ENCODE data around the gene PLLP.

Gene PLLP

GRCh38 chr16:57315416-57315815, 30.9 kb upstream of the PLLP start:
- no peak for DNase-seq
- H3K36me3 ChIP-seq (replicated peaks; ENCODE audit: insufficient read depth, low read length) = no peaks in the 10 kb centered on the region
- H3F3A ChIP-seq (ENCODE audit: insufficient read depth, low read length) = no peaks in the 10 kb centered on the region
- no peaks in the 10 kb centered on the region for H4K20me1 ChIP-seq (ENCODE audit: insufficient read depth, low read length)
- no peak overlapping the region for H2AFZ ChIP-seq (ENCODE audit: low read length)
- TF ChIP-seq, protein P1, sequence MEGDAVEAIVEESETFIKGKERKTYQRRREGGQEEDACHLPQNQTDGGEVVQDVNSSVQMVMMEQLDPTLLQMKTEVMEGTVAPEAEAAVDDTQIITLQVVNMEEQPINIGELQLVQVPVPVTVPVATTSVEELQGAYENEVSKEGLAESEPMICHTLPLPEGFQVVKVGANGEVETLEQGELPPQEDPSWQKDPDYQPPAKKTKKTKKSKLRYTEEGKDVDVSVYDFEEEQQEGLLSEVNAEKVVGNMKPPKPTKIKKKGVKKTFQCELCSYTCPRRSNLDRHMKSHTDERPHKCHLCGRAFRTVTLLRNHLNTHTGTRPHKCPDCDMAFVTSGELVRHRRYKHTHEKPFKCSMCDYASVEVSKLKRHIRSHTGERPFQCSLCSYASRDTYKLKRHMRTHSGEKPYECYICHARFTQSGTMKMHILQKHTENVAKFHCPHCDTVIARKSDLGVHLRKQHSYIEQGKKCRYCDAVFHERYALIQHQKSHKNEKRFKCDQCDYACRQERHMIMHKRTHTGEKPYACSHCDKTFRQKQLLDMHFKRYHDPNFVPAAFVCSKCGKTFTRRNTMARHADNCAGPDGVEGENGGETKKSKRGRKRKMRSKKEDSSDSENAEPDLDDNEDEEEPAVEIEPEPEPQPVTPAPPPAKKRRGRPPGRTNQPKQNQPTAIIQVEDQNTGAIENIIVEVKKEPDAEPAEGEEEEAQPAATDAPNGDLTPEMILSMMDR (IDR thresholded peaks at IDR 0.05; ENCODE audit: low read length) = no peak
- TF ChIP-seq EZH2 (optimal IDR thresholded peaks at IDR 0.05; ENCODE audit: low read depth, low read length) (no peak), EZH2phosphoT487 (IDR thresholded peaks at IDR 0.05; ENCODE audit: low read length) (no peak)
- no peaks in the 10 kb centered on the region for H3K9me3 ChIP-seq (replicated peaks; ENCODE audit: insufficient read depth, low read length)
- no peaks in the 10 kb centered on the region for H3K9me2 ChIP-seq (replicated peaks; ENCODE audit: insufficient read depth, low read length)
- H3K79me2 ChIP-seq (ENCODE audit: low read length) = no peaks in the 10 kb centered on the region
- no peak overlapping the region for H3K4me2 ChIP-seq (ENCODE audit: low read depth, low read length)
- H3K27ac ChIP-seq (ENCODE audit: low read length) = no peak overlapping the region
- peaks cover 11% of the 10 kb centered on the region; the same call in 1 of the 2 replicates for H3K4me1 ChIP-seq (ENCODE audit: low read length)
- H3K4me3 ChIP-seq (ENCODE audit: low read length) = no peak overlapping the region
- no peaks in the 10 kb centered on the region for H3K27me3 ChIP-seq (replicated peaks; ENCODE audit: insufficient read depth, low read length)
- no peak overlapping the region for H3K9ac ChIP-seq (ENCODE audit: low read length)

- Histone ChIP-seq H3K4me2 (ENCODE audit: low read depth, low read length) (peak overlapping the region; percentile 40; the same call in 1 of the 2 replicates), H3K9me2 (replicated peaks; ENCODE audit: insufficient read depth, low read length) (no peaks in the 10 kb centered on the region), H3K36me3 (replicated peaks; ENCODE audit: insufficient read depth, low read length) (no peaks in the 10 kb centered on the region), H3K9ac (ENCODE audit: low read length) (no peak overlapping the region; the same call in 1 of the 2 replicates), H2AFZ (ENCODE audit: low read length) (peak overlapping the region; percentile 42; the same call in 1 of the 2 replicates), H3K4me1 (ENCODE audit: low read length) (peaks cover 11% of the 10 kb centered on the region; the same call in 1 of the 2 replicates), H3K27ac (ENCODE audit: low read length) (no peak overlapping the region), H3K27me3 (replicated peaks; ENCODE audit: insufficient read depth, low read length) (no peaks in the 10 kb centered on the region), H3K79me2 (ENCODE audit: low read length) (no peaks in the 10 kb centered on the region), H3F3A (ENCODE audit: insufficient read depth, low read length) (no peaks in the 10 kb centered on the region), H3K4me3 (ENCODE audit: low read length) (no peak overlapping the region), H4K20me1 (ENCODE audit: insufficient read depth, low read length) (no peaks in the 10 kb centered on the region), H3K9me3 (replicated peaks; ENCODE audit: insufficient read depth, low read length) (no peaks in the 10 kb centered on the region)
- TF ChIP-seq, protein P1 (IDR thresholded peaks at IDR 0.05; ENCODE audit: low read length) = no peak
- TF ChIP-seq EZH2 (optimal IDR thresholded peaks at IDR 0.05; ENCODE audit: low read depth, low read length) (no peak), EZH2phosphoT487 (IDR thresholded peaks at IDR 0.05; ENCODE audit: low read length) (no peak)
- DNase-seq = no peak
Observed at GRCh38 chr16:57314161-57314785, 29.8 kb upstream of the PLLP start.

GRCh38 chr16:57313509-57313908, 29.0 kb upstream of the PLLP start:
- H3K4me2 ChIP-seq (ENCODE audit: low read depth, low read length) = no peak overlapping the region
- no peaks in the 10 kb centered on the region for H3K79me2 ChIP-seq (ENCODE audit: low read length)
- TF ChIP-seq EZH2 (optimal IDR thresholded peaks at IDR 0.05; ENCODE audit: low read depth, low read length) (no peak), EZH2phosphoT487 (IDR thresholded peaks at IDR 0.05; ENCODE audit: low read length) (no peak)
- TF ChIP-seq, protein P1 (IDR thresholded peaks at IDR 0.05; ENCODE audit: low read length) = no peak
- DNase-seq = no peak
- H3K4me3 ChIP-seq (ENCODE audit: low read length) = no peak overlapping the region
- no peak overlapping the region for H2AFZ ChIP-seq (ENCODE audit: low read length)
- H3K9me3 ChIP-seq (replicated peaks; ENCODE audit: insufficient read depth, low read length) = no peaks in the 10 kb centered on the region
- no peaks in the 10 kb centered on the region for H4K20me1 ChIP-seq (ENCODE audit: insufficient read depth, low read length)
- no peak overlapping the region for H3K9ac ChIP-seq (ENCODE audit: low read length)
- H3F3A ChIP-seq (ENCODE audit: insufficient read depth, low read length) = no peaks in the 10 kb centered on the region
- H3K9me2 ChIP-seq (replicated peaks; ENCODE audit: insufficient read depth, low read length) = no peaks in the 10 kb centered on the region
- H3K4me1 ChIP-seq (ENCODE audit: low read length) = peaks cover 11% of the 10 kb centered on the region; the same call in 1 of the 2 replicates
- no peak overlapping the region for H3K27ac ChIP-seq (ENCODE audit: low read length)
- H3K36me3 ChIP-seq (replicated peaks; ENCODE audit: insufficient read depth, low read length) = no peaks in the 10 kb centered on the region
- H3K27me3 ChIP-seq (replicated peaks; ENCODE audit: insufficient read depth, low read length) = no peaks in the 10 kb centered on the region
